NT2/D1 (cell line): ENCODE data around the gene LZTS3.

Source experiments
- SUZ12 ChIP-seq: IDR thresholded peaks from 2 replicates; pipeline ENCODE4 v1.6.1; 2011; ENCODE audit not compliant: insufficient read length, insufficient read depth; ENCODE audit errors: extremely low read depth
- YY1 ChIP-seq: IDR thresholded peaks from 2 replicates; pipeline ENCODE4 v1.6.1; 2011; ENCODE audit not compliant: insufficient read length, insufficient read depth

GRCh38 chr20:3121271-3121911 lies 52.0 kb downstream of the LZTS3 start:
- no peak for TF ChIP-seq YY1
- no peak for TF ChIP-seq SUZ12
